CD4-positive, alpha-beta T cell (primary cell): Measurements from ENCODE around the gene WFIKKN2. TPM values are rescaled to one million over a fixed set of nuclear protein-coding genes. Genes with fewer than 3 reads are reported as not detected.

Experiments
- ATAC-seq: fragments of 200-7000 bp; cut with Tn5 transposase; one replicate; pipeline ENCODE4 v1.10.0; 2022; ENCODE audit warnings: mild to moderate bottlenecking; ENCODE audit not compliant: poor library complexity
- CTCF ChIA-PET: fragments of 350-600 bp; sonication (Branson Sonifier 250); formaldehyde crosslinking; loops from one replicate; lab custom pipeline; 2021; ENCODE audit warnings: antibody characterized with exemption, inconsistent platforms; lab: Charles Lee
- POLR2A ChIA-PET: fragments of 350-600 bp; sonication (Branson Sonifier 250); formaldehyde crosslinking; loops from one replicate; lab custom pipeline; 2021; ENCODE audit warnings: antibody characterized with exemption, inconsistent platforms; lab: Charles Lee
- DNase-seq, 14 experiments: peaks; one replicate each; pipeline ENCODE4 v3.0.0-alpha.2; 2013 to 2020; ENCODE audit warnings: mixed read lengths in 2 of 14
- H3K27ac ChIP-seq, 2 donors: one replicate each; pipeline versions ENCODE4 v1.5.1 to v1.7.0; 2013; ENCODE audit warnings: low read length in 2 of 2, low read depth in 1 of 2, mild to moderate bottlenecking in 1 of 2
- H3K27me3 ChIP-seq, 2 experiments: 1 replicate in 1 of 2; 2 replicates in 1 of 2; pipeline versions ENCODE4 v1.6.1 to v1.7.0; 2013; ENCODE audit warnings: low read length in 2 of 2, control low read depth in 1 of 2, mild to moderate bottlenecking in 1 of 2, moderate library complexity in 1 of 2; ENCODE audit not compliant: insufficient read depth in 2 of 2, control insufficient read depth in 1 of 2
- H3K36me3 ChIP-seq: one replicate; pipeline ENCODE4 v1.6.1; 2013; ENCODE audit warnings: low read length, control low read depth; ENCODE audit not compliant: insufficient read depth
- H3K4me1 ChIP-seq: one replicate; pipeline ENCODE4 v1.6.1; 2013; ENCODE audit warnings: low read length, control low read depth; ENCODE audit not compliant: insufficient read depth
- H3K4me3 ChIP-seq: one replicate; pipeline ENCODE4 v1.5.1; 2013; ENCODE audit warnings: mild to moderate bottlenecking, low read length, moderate library complexity
- H3K9me3 ChIP-seq, 2 experiments: 1 replicate in 1 of 2; 2 replicates in 1 of 2; pipeline versions ENCODE4 v1.6.1 to v1.7.0; 2013; ENCODE audit warnings: low read length in 2 of 2, mild to moderate bottlenecking in 2 of 2, control low read depth in 1 of 2, moderate library complexity in 1 of 2; ENCODE audit not compliant: control insufficient read depth in 1 of 2, insufficient read depth in 1 of 2
- H3K27ac Mint-ChIP-seq: one replicate; pipeline ENCODE4 v1.8.0; 2020; ENCODE audit warnings: mixed read lengths
- H3K27me3 Mint-ChIP-seq: one replicate; pipeline ENCODE4 v1.8.0; 2021; ENCODE audit warnings: mixed read lengths
- H3K36me3 Mint-ChIP-seq: one replicate; pipeline ENCODE4 v1.8.0; 2021; ENCODE audit warnings: low read depth, mixed read lengths
- H3K4me1 Mint-ChIP-seq: one replicate; pipeline ENCODE4 v1.8.0; 2021; ENCODE audit warnings: low read depth, mixed read lengths
- H3K4me3 Mint-ChIP-seq: one replicate; pipeline ENCODE4 v1.8.0; 2020; ENCODE audit warnings: mild to moderate bottlenecking, mixed read lengths
- H3K9me3 Mint-ChIP-seq: one replicate; pipeline ENCODE4 v1.8.0; 2020; ENCODE audit warnings: mixed read lengths
- intact Hi-C, 2 experiments: fragments of 100-400 bp; cut with DNase I in 1 of 2; cut with micrococcal nuclease in 1 of 2; formaldehyde crosslinking; loops; one replicate each; pipeline versions ENCODE4 v1.15.1 to v1.9.0; 2023 to 2025; cut with DNase I, micrococcal nuclease
- total RNA-seq, 174 experiments: library from RNA in 2 of 174; stranded (reverse) in 2 of 174; gene quantifications; one replicate each; pipeline ENCODE4 v1.2.3 and lab custom pipeline; 2021 to 2026
- TF ChIP-seq, protein P1 (sequence below): fragments of 200-600 bp; IDR thresholded peaks from one replicate; pipeline ENCODE4 v1.8.0; 2022; ENCODE audit warnings: antibody characterized with exemption, mild to moderate bottlenecking

The WFIKKN2 gene
- total RNA-seq, 2 experiments from 2014 or later: not detected

DNA sequence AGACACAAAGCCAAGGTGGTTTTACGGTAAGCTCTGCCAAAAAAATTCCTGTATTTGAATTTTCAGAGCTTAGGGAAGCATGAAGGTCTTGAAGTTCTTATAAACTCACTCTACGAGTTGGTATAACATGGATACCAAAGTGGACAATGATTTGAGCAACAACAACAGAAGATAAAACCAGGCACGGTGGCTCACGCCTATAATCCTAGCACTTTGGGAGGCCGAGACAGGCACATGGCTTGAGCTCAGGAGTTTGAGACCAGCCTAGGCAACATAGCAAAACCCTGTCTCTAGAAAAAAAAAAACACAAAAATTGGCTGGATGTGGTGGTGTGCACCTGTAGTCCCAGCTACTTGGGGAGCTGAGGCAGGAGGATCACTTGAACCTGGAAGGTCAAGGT, 43.7 kb downstream of the WFIKKN2 start:
- H3K9me3 Mint-ChIP-seq: no peaks in the 10 kb centered on the region
- Histone ChIP-seq H3K27me3 (no peaks in the 10 kb centered on the region), H3K4me3 (no peak overlapping the region), H3K9me3 (peaks cover 0 to 4% of the 10 kb centered on the region in 2 experiments), H3K4me1 (peaks cover 15% of the 10 kb centered on the region), H3K36me3 (no peaks in the 10 kb centered on the region), H3K27ac (no peak overlapping the region)
- ATAC-seq (no peak), DNase-seq (no peak)
- peaks cover 31% of the 10 kb centered on the region for H3K4me1 Mint-ChIP-seq
- CTCF ChIA-PET: interaction anchor here (0.6 kb wide), 2 partner anchors 11 to 99 kb away, joined by 3 to 4 read pairs; no protein-coding TSS in a partner anchor
- no peaks in the 10 kb centered on the region for H3K27me3 Mint-ChIP-seq
- POLR2A ChIA-PET: interaction anchor here (1.1 to 3.4 kb wide), 2 partner anchors 11 to 14 kb away, joined by 3 to 23 read pairs; partner anchors contain the start of gene TOB1
- no peaks in the 10 kb centered on the region for H3K36me3 Mint-ChIP-seq
- intact Hi-C loops: no loop called here
- H3K27ac Mint-ChIP-seq: no peak overlapping the region
- H3K4me3 Mint-ChIP-seq: no peak overlapping the region
- TF ChIP-seq, protein P1, sequence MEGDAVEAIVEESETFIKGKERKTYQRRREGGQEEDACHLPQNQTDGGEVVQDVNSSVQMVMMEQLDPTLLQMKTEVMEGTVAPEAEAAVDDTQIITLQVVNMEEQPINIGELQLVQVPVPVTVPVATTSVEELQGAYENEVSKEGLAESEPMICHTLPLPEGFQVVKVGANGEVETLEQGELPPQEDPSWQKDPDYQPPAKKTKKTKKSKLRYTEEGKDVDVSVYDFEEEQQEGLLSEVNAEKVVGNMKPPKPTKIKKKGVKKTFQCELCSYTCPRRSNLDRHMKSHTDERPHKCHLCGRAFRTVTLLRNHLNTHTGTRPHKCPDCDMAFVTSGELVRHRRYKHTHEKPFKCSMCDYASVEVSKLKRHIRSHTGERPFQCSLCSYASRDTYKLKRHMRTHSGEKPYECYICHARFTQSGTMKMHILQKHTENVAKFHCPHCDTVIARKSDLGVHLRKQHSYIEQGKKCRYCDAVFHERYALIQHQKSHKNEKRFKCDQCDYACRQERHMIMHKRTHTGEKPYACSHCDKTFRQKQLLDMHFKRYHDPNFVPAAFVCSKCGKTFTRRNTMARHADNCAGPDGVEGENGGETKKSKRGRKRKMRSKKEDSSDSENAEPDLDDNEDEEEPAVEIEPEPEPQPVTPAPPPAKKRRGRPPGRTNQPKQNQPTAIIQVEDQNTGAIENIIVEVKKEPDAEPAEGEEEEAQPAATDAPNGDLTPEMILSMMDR: no peak

DNA sequence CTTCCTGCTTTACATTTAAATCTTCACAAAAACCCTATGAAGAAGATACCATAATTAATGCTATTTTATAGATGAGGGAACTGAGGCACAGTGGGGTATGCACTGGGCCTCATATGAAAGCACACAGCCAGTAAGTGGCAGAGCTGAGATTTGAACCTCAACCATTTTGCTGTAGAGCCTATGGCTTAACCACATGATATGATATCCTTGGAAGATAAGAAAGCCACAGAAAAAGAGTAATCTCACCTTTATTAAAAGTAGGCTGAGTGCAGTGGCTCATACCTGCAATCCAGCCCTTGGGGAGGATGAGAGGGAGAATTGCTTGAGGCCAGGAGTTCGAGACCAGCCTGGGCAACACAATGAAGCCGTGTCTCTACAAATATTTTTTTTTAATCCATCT, 45.8 kb downstream of the WFIKKN2 start:
- Histone ChIP-seq H3K9me3 (peaks cover 0 to 4% of the 10 kb centered on the region in 2 experiments), H3K27me3 (no peaks in the 10 kb centered on the region), H3K36me3 (no peaks in the 10 kb centered on the region), H3K27ac (no peak overlapping the region), H3K4me3 (no peak overlapping the region), H3K4me1 (peaks cover 20% of the 10 kb centered on the region)
- Mint-ChIP-seq H3K4me3 (no peak overlapping the region), H3K27ac (no peak overlapping the region), H3K36me3 (no peaks in the 10 kb centered on the region), H3K4me1 (peaks cover 33% of the 10 kb centered on the region), H3K27me3 (no peaks in the 10 kb centered on the region), H3K9me3 (no peaks in the 10 kb centered on the region)
- DNase-seq: no peak
- intact Hi-C loops: no loop called here
- ChIA-PET CTCF (interaction anchor here (0.6 kb wide), 1 partner anchor 21 kb away, joined by 3 read pairs; no protein-coding TSS in a partner anchor), POLR2A (interaction anchor here (1.0 to 11.1 kb wide), 2 partner anchors 9 to 15 kb away, joined by 4 to 125 read pairs; partner anchors contain the start of gene TOB1)
- ATAC-seq: no peak
- TF ChIP-seq, protein P1: no peak

DNA sequence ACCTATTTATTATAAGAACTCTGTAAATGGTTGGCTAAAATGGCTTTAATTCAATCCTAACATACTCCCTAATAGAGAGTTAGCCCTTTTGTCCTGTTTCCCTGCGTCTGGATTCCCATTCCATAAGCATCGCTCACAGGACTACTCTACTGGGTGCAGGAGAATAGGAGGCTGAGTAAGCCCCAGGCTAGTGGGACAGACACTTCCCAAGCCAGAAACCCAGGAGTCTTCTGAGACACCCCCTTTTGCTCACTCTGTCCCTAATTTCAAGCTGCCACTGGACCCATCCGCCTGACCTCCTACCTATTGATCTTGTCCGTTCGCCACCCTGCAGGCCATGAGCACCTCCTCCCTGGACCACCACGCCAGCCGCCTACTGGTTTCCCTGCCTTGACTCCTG, 47.5 kb downstream of the WFIKKN2 start:
- H3K9me3 Mint-ChIP-seq: no peaks in the 10 kb centered on the region
- Histone ChIP-seq H3K27me3 (no peaks in the 10 kb centered on the region), H3K4me3 (no peak overlapping the region), H3K9me3 (peaks cover 0 to 4% of the 10 kb centered on the region in 2 experiments), H3K27ac (no peak overlapping the region), H3K4me1 (peaks cover 32% of the 10 kb centered on the region), H3K36me3 (no peaks in the 10 kb centered on the region)
- H3K27ac Mint-ChIP-seq: no peak overlapping the region
- CTCF ChIA-PET: interaction anchor here (1.1 kb wide), 1 partner anchor 30 kb away, joined by 3 read pairs; no protein-coding TSS in a partner anchor
- H3K36me3 Mint-ChIP-seq: no peaks in the 10 kb centered on the region
- TF ChIP-seq, protein P1: no peak
- no peak overlapping the region for H3K4me3 Mint-ChIP-seq
- DNase-seq: no peak
- no peaks in the 10 kb centered on the region for H3K27me3 Mint-ChIP-seq
- intact Hi-C loops: no loop called here
- peaks cover 48% of the 10 kb centered on the region for H3K4me1 Mint-ChIP-seq
- POLR2A ChIA-PET: interaction anchor here (1.1 to 11.1 kb wide), 2 partner anchors 17 to 22 kb away, joined by 3 to 125 read pairs; partner anchors contain the start of gene TOB1
- ATAC-seq: no peak
